Limb (tissue), 2 donors: ENCODE results near the gene ZER1.
"Not testable (repeated sequence)": the region's sequence is repeated elsewhere in the genome, so short reads cannot be mapped to it uniquely, and the experiment has no call there.

Experiments used
- DNase-seq, 2 donors: peaks; one replicate each; pipeline ENCODE4 v3.0.0-alpha.2; 2016; ENCODE audit errors: extremely low spot score in 2 of 2

The ZER1 gene

GRCh38 chr9:128693738-128694137 lies 78.0 kb downstream of the ZER1 start:
- not testable (repeated sequence) for DNase-seq

GRCh38 chr9:128690684-128691034 lies 81.1 kb downstream of the ZER1 start:
- DNase-seq: peak in 1 of 2 donors; percentile 6

- DNase-seq: peak; percentile 48 to 79
Observed at GRCh38 chr9:128689820-128690683, 81.7 kb downstream of the ZER1 start.

GRCh38 chr9:128689293-128689774 lies 82.4 kb downstream of the ZER1 start:
- DNase-seq: peak; percentile 48 to 86

GRCh38 chr9:128688501-128689292 lies 83.0 kb downstream of the ZER1 start, which contains the start of gene SET:
Gene SET (plus strand): TSS chr9:128689222. CDS start chr9:128689583, 361 bp downstream.
- DNase-seq: peak; percentile 96

- no peak for DNase-seq
Observed at GRCh38 chr9:128687453-128687852, 84.3 kb downstream of the ZER1 start.

GRCh38 chr9:128685636-128686489 lies 85.9 kb downstream of the ZER1 start:
- DNase-seq: no peak

- peak; percentile 65 to 72 for DNase-seq
Observed at GRCh38 chr9:128684325-128685199, 87.2 kb downstream of the ZER1 start.

- no peak for DNase-seq
Observed at GRCh38 chr9:128684065-128684324, 87.7 kb downstream of the ZER1 start.

GRCh38 chr9:128683340-128684064 lies 88.2 kb downstream of the ZER1 start:
- peak; percentile 4 to 53 for DNase-seq
